ENCODE measurements around the gene OGFOD3. TPM values are rescaled to one million over a fixed set of nuclear protein-coding genes. Genes with fewer than 3 reads are reported as not detected.
A peak's percentile ranks its signal among the peaks of the same experiment; 100 is the strongest.

Gene OGFOD3
- total and polyA plus RNA-seq, 8 donors = 22.7 to 37.9 (median 27.3) TPM

- H3K36me3 ChIP-seq = peaks cover 0 to 36% of the 10 kb centered on the region in 2 donors
- H3K27me3 ChIP-seq = no peaks in the 10 kb centered on the region
- no peak overlapping the region for H3K27ac ChIP-seq
- TF ChIP-seq CTCF (IDR thresholded peaks at IDR 0.05) = no peak
- no peak overlapping the region for H3K4me3 ChIP-seq
- ATAC-seq = no peak
- intact Hi-C loops (cut with DNase I) = no loop called here
- no peaks in the 10 kb centered on the region for H3K9me3 ChIP-seq
- DNase-seq = peak in 1 of 4 donors; percentile 7
- peaks cover 2 to 3% of the 10 kb centered on the region in 2 donors for H3K4me1 ChIP-seq
These were observed 24.1 kb downstream of the OGFOD3 start for GRCh38 chr17:82394278-82394677.

- no peak for TF ChIP-seq CTCF (IDR thresholded peaks at IDR 0.05)
- no peaks in the 10 kb centered on the region for H3K9me3 ChIP-seq
- intact Hi-C loops (cut with DNase I) = no loop called here
These were observed 25.4 kb downstream of the OGFOD3 start for GRCh38 chr17:82392941-82393340.

GRCh38 chr17:82392209-82392920, 26.0 kb downstream of the OGFOD3 start:
- ATAC-seq = no peak
- H3K4me1 ChIP-seq = peaks cover 0 to 2% of the 10 kb centered on the region in 2 donors
- no peak for TF ChIP-seq CTCF (IDR thresholded peaks at IDR 0.05)
- no peak overlapping the region for H3K27ac ChIP-seq
- H3K4me3 ChIP-seq = no peak overlapping the region
- no peaks in the 10 kb centered on the region for H3K9me3 ChIP-seq
- intact Hi-C loops (cut with DNase I) = no loop called here
- peaks cover 0 to 10% of the 10 kb centered on the region in 2 donors for H3K27me3 ChIP-seq
- DNase-seq = no peak
- H3K36me3 ChIP-seq = peaks cover 0 to 34% of the 10 kb centered on the region in 2 donors

More at GRCh38 chr17:82392941-82393340, 25.4 kb downstream of the OGFOD3 start:
- Histone ChIP-seq H3K4me1 (no peaks in the 10 kb centered on the region), H3K36me3 (peaks cover 0 to 34% of the 10 kb centered on the region in 2 donors), H3K27me3 (peaks cover 0 to 5% of the 10 kb centered on the region in 2 donors), H3K27ac (no peak overlapping the region), H3K4me3 (no peak overlapping the region)
- ATAC-seq (no peak), DNase-seq (peak in 1 of 4 donors; percentile 34)

DNA sequence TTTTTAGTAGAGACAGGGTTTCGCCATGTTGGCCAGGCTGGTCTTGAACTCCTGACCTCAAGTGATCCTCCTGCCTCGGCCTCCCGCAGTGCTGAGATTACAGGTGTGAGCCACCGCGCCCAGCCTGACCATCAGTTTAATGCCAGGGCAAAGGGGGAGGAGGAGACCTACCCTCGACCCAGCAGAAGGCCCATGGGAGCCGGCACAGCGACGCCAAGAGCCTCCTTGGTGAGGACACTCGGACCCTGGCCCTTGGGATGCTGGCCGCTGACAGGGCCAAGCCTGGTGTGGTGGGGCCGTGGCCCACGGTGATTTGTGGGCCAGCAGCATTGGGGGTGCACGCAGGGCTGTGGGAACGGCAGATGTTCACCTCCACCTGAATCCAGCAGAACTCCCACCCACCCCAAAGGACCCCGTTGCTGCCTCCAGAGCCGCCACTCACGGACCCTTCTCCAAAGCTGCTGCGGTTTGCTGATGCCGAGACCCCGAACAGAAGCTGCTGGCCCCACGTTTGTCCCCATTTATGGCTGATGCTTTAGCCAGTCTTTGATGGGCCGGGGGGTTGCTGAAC, 26.8 kb downstream of the OGFOD3 start:
- no peak for ATAC-seq
- Histone ChIP-seq H3K4me3 (no peak overlapping the region), H3K27me3 (peaks cover 5 to 17% of the 10 kb centered on the region in 2 donors), H3K9me3 (no peaks in the 10 kb centered on the region), H3K27ac (no peak overlapping the region), H3K36me3 (peaks cover 0 to 34% of the 10 kb centered on the region in 2 donors), H3K4me1 (peaks cover 0 to 10% of the 10 kb centered on the region in 2 donors)
- DNase-seq = peak in 1 of 4 donors; percentile 62
- intact Hi-C loops (cut with DNase I) = no loop called here
- TF ChIP-seq CTCF (IDR thresholded peaks at IDR 0.05) = no peak

- peaks cover 0 to 34% of the 10 kb centered on the region in 2 donors for H3K36me3 ChIP-seq
- DNase-seq (peak in 1 of 4 donors; percentile 43), ATAC-seq (no peak)
- peaks cover 0 to 10% of the 10 kb centered on the region in 2 donors for H3K4me1 ChIP-seq
- H3K4me3 ChIP-seq = no peak overlapping the region
- peaks cover 7 to 23% of the 10 kb centered on the region in 2 donors for H3K27me3 ChIP-seq
- H3K27ac ChIP-seq = no peak overlapping the region
- no peak for TF ChIP-seq CTCF (IDR thresholded peaks at IDR 0.05)
- no peaks in the 10 kb centered on the region for H3K9me3 ChIP-seq
- intact Hi-C loops (cut with DNase I) = no loop called here
These were observed 27.4 kb downstream of the OGFOD3 start for GRCh38 chr17:82390860-82391435.

Measured in left lung (tissue), 10 donors.